Liver (tissue), 9 donors: ENCODE measurements around the gene MTHFD2. TPM values are rescaled to one million over a fixed set of nuclear protein-coding genes. Genes with fewer than 3 reads are reported as not detected.

Experiments used
- DNase-seq: peaks from one replicate; pipeline ENCODE4 v3.0.0-alpha.2; 2017; ENCODE audit warnings: low spot score
- H3K27ac ChIP-seq, 2 donors: one replicate each; pipeline ENCODE4 v1.7.0; 2013; ENCODE audit warnings: inconsistent platforms in 2 of 2, low read length in 2 of 2, control low read depth in 1 of 2, low read depth in 1 of 2, mild to moderate bottlenecking in 1 of 2
- H3K27me3 ChIP-seq, 4 donors: one replicate each; pipeline versions ENCODE4 v1.6.1 to v1.7.0; 2013; ENCODE audit warnings: low read length in 3 of 4, inconsistent platforms in 1 of 4, mild to moderate bottlenecking in 1 of 4, moderate library complexity in 1 of 4; ENCODE audit not compliant: control insufficient read depth in 4 of 4, insufficient read depth in 4 of 4
- H3K36me3 ChIP-seq, 4 donors: one replicate each; pipeline versions ENCODE4 v1.6.1 to v1.7.0; 2013; ENCODE audit warnings: low read length in 3 of 4, mild to moderate bottlenecking in 3 of 4, low read depth in 1 of 4, moderate library complexity in 1 of 4; ENCODE audit not compliant: control insufficient read depth in 4 of 4, insufficient read depth in 3 of 4
- H3K4me1 ChIP-seq, 4 donors: one replicate each; pipeline versions ENCODE4 v1.6.1 to v1.7.0; 2013; ENCODE audit warnings: low read length in 3 of 4, mild to moderate bottlenecking in 3 of 4, moderate library complexity in 1 of 4; ENCODE audit not compliant: control insufficient read depth in 4 of 4, insufficient read depth in 4 of 4
- H3K4me3 ChIP-seq, 3 donors: one replicate each; pipeline versions ENCODE4 v1.6.1 to v1.7.0; 2013; ENCODE audit warnings: low read length in 3 of 3, control low read depth in 1 of 3, low read depth in 1 of 3, mild to moderate bottlenecking in 1 of 3
- H3K9ac ChIP-seq, 2 donors: one replicate each; pipeline ENCODE4 v1.7.0; 2013; ENCODE audit warnings: low read length in 2 of 2, mild to moderate bottlenecking in 2 of 2, moderate library complexity in 2 of 2, control low read depth in 1 of 2, low read depth in 1 of 2
- H3K9me3 ChIP-seq, 4 donors: one replicate each; pipeline versions ENCODE4 v1.6.1 to v1.7.0; 2013; ENCODE audit warnings: low read length in 3 of 4; ENCODE audit not compliant: control insufficient read depth in 4 of 4
- ATF3 ChIP-seq: IDR thresholded peaks from 2 replicates; pipeline ENCODE4 v1.6.1; 2016; ENCODE audit warnings: antibody characterized with exemption
- CTCF ChIP-seq: fragments of 150-350 bp; IDR thresholded peaks from 2 replicates; pipeline ENCODE4 v1.5.1; 2017; ENCODE audit warnings: improper control_type of control experiment, low read depth, low read length; ENCODE audit not compliant: missing input control
- EGR1 ChIP-seq, 2 donors: IDR thresholded peaks; 2 replicates each; pipeline ENCODE4 v1.6.1; 2016 to 2018; ENCODE audit warnings: antibody characterized with exemption in 2 of 2, low read depth in 2 of 2
- HNF4A ChIP-seq, 2 donors: conservative IDR thresholded peaks; 2 replicates each; pipeline ENCODE4 v1.6.1; 2016; ENCODE audit warnings: antibody characterized with exemption in 2 of 2, mild to moderate bottlenecking in 2 of 2
- HNF4G ChIP-seq: IDR thresholded peaks from 2 replicates; pipeline ENCODE4 v1.6.1; 2016; ENCODE audit warnings: antibody characterized with exemption
- JUND ChIP-seq, 2 donors: IDR thresholded peaks; 2 replicates each; pipeline ENCODE4 v1.6.1; 2016; ENCODE audit warnings: antibody characterized with exemption in 2 of 2
- RAD21 ChIP-seq, 2 donors: IDR thresholded peaks; 2 replicates each; pipeline ENCODE4 v1.6.1; 2016; ENCODE audit warnings: antibody characterized with exemption in 2 of 2, mild to moderate bottlenecking in 2 of 2
- RXRA ChIP-seq, 2 donors: IDR thresholded peaks; 2 replicates each; pipeline ENCODE4 v1.6.1; 2017 to 2018; ENCODE audit warnings: antibody characterized with exemption in 2 of 2, mild to moderate bottlenecking in 1 of 2
- SP1 ChIP-seq: IDR thresholded peaks from 2 replicates; pipeline ENCODE4 v1.6.1; 2018; ENCODE audit warnings: antibody characterized with exemption, mild to moderate bottlenecking
- TAF1 ChIP-seq: conservative IDR thresholded peaks from 2 replicates; pipeline ENCODE4 v1.6.1; 2016; ENCODE audit warnings: antibody characterized with exemption, mild to moderate bottlenecking
- YY1 ChIP-seq: IDR thresholded peaks from 2 replicates; pipeline ENCODE4 v1.6.1; 2016; ENCODE audit warnings: antibody characterized with exemption, mild to moderate bottlenecking
- ZBTB33 ChIP-seq: IDR thresholded peaks from 2 replicates; pipeline ENCODE4 v1.6.1; 2016; ENCODE audit warnings: antibody characterized with exemption
- WGBS: extraction: QIAGEN DNeasy Blood & Tissue Kit; methylation state at CpG from one replicate; pipeline ENCODE4 v1.1.7; 2013; 5-methylcytosine and 5-hydroxymethylcytosine counted together
- polyA plus RNA-seq, 2 donors: library from polyadenylated mRNA; stranded (reverse) in 1 of 2; unstranded in 1 of 2; fragments of 200-250 nt in 1 of 2; fragments of >200 nt in 1 of 2; fragmentation: Nextera tagmentation in 1 of 2; extraction: Ambion mirVana in 1 of 2; gene quantifications; one replicate each; pipeline versions ENCODE4 v1.2.1 to v1.2.3, GENCODE V29; 2013 to 2015
- total RNA-seq, 2 donors: library from RNA; depleted of rRNA; stranded (reverse); fragments of >200 nt; gene quantifications; one replicate each; pipeline ENCODE4 v1.2.3, GENCODE V29; 2014
- TF ChIP-seq, protein P1 (sequence below): IDR thresholded peaks from 2 replicates; pipeline ENCODE4 v1.6.1; 2016; ENCODE audit warnings: antibody characterized with exemption
- TF ChIP-seq, protein P2 (sequence below): IDR thresholded peaks from 2 replicates; pipeline ENCODE4 v1.6.1; 2016; ENCODE audit warnings: antibody characterized with exemption, mild to moderate bottlenecking
- donor health status: healthy.
- donor health status: healthy.
- donor health status: healthy.
- donor health status: healthy.
- donor health status: healthy.

MTHFD2 gene
- total and polyA plus RNA-seq, 4 donors, result 1.6 to 27.5 (median 2.8) TPM

DNA sequence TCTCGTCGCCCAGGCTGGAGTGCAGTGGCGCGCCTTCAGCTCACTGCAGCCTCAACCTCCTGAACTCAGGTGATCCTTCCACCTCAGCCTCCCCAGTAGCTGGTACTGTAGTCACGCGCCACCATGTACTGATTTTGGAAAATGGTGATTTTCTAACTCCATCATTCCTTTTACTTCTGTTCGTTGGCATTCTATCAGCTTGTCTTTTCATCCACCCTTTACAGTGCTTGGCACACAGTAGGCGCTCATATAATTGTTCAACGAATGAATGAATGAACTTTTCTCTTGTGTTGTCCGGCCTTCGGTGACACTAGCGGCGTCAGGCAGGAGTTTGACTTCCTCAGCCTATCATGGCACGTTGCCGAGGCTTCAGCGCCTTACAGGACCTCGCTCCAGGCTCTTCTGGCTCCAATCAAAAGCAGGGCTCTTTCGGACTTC is 373 bp upstream of the MTHFD2 start:
- Histone ChIP-seq H3K27ac (peak overlapping the region; percentile 25 to 74), H3K27me3 (peaks cover 0 to 3% (median 0%) of the 10 kb centered on the region in 4 donors), H3K9ac (no peak overlapping the region), H3K4me3 (peak overlapping the region in 1 of 3 donors; percentile 73), H3K36me3 (no peaks in the 10 kb centered on the region), H3K4me1 (peaks cover 2 to 17% (median 7%) of the 10 kb centered on the region in 4 donors), H3K9me3 (peaks cover 0 to 4% (median 0%) of the 10 kb centered on the region in 4 donors)
- DNase-seq, result no peak
- TF ChIP-seq, protein P1, sequence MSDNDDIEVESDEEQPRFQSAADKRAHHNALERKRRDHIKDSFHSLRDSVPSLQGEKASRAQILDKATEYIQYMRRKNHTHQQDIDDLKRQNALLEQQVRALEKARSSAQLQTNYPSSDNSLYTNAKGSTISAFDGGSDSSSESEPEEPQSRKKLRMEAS, result no peak
- no peak for TF ChIP-seq RXRA (IDR thresholded peaks at IDR 0.05)
- TF ChIP-seq JUND (IDR thresholded peaks at IDR 0.05), result no peak
- 45% methylated on average over 18 of the region's 18 CpGs for WGBS

DNA sequence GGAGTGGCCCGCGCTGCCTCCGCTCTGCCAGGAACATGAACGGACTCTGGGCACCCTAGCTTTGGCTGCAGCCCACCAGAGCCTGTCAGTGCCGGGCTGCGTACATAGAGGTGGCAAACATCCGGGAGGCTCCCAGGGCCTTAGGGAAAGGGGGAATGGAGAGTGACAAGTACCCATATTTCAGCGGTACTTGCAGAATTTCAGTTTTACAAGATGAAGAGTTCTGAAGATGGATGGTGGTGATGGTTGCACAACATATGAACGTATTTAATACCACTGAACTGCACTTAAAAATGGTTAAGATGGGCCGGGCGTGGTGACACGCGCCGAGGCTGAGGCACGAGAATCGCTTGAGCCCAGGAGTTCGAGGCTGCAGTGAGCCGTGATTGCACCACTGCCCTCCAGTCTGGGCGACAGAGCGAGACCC is 873 bp downstream of the MTHFD2 start:
- TF ChIP-seq SP1 (no peak), ZBTB33 (no peak), RXRA (IDR thresholded peaks at IDR 0.05) (no peak), HNF4A (conservative IDR thresholded peaks at IDR 0.05) (no peak), CTCF (no peak), TAF1 (no peak), RAD21 (IDR thresholded peaks at IDR 0.05) (no peak), HNF4G (no peak), EGR1 (IDR thresholded peaks at IDR 0.05; ENCODE audit: low read depth in 2 of 2) (no peak), YY1 (no peak), ATF3 (no peak)
- TF ChIP-seq, protein P1, result no peak
- TF ChIP-seq, protein P2, sequence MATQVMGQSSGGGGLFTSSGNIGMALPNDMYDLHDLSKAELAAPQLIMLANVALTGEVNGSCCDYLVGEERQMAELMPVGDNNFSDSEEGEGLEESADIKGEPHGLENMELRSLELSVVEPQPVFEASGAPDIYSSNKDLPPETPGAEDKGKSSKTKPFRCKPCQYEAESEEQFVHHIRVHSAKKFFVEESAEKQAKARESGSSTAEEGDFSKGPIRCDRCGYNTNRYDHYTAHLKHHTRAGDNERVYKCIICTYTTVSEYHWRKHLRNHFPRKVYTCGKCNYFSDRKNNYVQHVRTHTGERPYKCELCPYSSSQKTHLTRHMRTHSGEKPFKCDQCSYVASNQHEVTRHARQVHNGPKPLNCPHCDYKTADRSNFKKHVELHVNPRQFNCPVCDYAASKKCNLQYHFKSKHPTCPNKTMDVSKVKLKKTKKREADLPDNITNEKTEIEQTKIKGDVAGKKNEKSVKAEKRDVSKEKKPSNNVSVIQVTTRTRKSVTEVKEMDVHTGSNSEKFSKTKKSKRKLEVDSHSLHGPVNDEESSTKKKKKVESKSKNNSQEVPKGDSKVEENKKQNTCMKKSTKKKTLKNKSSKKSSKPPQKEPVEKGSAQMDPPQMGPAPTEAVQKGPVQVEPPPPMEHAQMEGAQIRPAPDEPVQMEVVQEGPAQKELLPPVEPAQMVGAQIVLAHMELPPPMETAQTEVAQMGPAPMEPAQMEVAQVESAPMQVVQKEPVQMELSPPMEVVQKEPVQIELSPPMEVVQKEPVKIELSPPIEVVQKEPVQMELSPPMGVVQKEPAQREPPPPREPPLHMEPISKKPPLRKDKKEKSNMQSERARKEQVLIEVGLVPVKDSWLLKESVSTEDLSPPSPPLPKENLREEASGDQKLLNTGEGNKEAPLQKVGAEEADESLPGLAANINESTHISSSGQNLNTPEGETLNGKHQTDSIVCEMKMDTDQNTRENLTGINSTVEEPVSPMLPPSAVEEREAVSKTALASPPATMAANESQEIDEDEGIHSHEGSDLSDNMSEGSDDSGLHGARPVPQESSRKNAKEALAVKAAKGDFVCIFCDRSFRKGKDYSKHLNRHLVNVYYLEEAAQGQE, result no peak
- peaks cover 0 to 4% (median 0%) of the 10 kb centered on the region in 4 donors for H3K9me3 ChIP-seq
- peaks cover 0 to 3% (median 0%) of the 10 kb centered on the region in 4 donors for H3K27me3 ChIP-seq
- peak overlapping the region; percentile 74 to 91 for H3K27ac ChIP-seq
- DNase-seq, result no peak
- peak overlapping the region; percentile 8 to 73 (median 63) for H3K4me3 ChIP-seq
- H3K4me1 ChIP-seq, result peaks cover 2 to 17% (median 7%) of the 10 kb centered on the region in 4 donors
- WGBS, result 7% methylated on average over 20 of the region's 20 CpGs
- H3K9ac ChIP-seq, result peak overlapping the region in 1 of 2 donors; percentile 19
- no peaks in the 10 kb centered on the region for H3K36me3 ChIP-seq
